Testis (tissue), 2 donors: ENCODE measurements around the gene TLE6.

Experiments
- POLR2A ChIP-seq: fragments of 450-650 bp; IDR thresholded peaks from one replicate; pipeline ENCODE4 v1.6.1; 2017; ENCODE audit warnings: antibody characterized with exemption, mild to moderate bottlenecking, moderate library complexity
- TF ChIP-seq, protein P1 (sequence below), 3 experiments: fragments of 450-650 bp in 2 of 3; fragments of 200-600 bp in 1 of 3; sonication (generic) in 1 of 3; IDR thresholded peaks; one replicate each; pipeline ENCODE4 v1.5.1; 2016 to 2019; ENCODE audit warnings: antibody characterized with exemption in 3 of 3, mild to moderate bottlenecking in 2 of 3, moderate library complexity in 1 of 3

DNA sequence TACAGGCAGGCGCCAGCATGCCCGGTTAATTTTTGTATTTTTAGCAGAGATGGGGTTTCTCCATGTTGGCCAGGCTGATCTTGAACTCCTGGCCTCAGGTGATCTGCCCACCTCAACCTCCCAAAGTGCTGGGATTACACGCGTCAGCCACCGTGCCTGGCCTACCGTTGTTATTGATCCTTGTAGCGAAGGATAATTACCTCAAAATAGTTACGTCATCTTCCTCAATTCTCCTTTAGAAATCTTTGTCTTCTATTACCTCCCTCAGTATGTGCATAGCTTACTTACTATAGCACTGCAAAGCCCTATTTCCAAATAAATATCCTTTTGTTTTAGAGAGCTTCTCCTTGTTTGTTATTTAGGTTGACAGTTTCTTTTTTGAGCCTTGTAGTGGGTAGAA, 9.4 kb upstream of the TLE6 start:
- TF ChIP-seq, protein P1, sequence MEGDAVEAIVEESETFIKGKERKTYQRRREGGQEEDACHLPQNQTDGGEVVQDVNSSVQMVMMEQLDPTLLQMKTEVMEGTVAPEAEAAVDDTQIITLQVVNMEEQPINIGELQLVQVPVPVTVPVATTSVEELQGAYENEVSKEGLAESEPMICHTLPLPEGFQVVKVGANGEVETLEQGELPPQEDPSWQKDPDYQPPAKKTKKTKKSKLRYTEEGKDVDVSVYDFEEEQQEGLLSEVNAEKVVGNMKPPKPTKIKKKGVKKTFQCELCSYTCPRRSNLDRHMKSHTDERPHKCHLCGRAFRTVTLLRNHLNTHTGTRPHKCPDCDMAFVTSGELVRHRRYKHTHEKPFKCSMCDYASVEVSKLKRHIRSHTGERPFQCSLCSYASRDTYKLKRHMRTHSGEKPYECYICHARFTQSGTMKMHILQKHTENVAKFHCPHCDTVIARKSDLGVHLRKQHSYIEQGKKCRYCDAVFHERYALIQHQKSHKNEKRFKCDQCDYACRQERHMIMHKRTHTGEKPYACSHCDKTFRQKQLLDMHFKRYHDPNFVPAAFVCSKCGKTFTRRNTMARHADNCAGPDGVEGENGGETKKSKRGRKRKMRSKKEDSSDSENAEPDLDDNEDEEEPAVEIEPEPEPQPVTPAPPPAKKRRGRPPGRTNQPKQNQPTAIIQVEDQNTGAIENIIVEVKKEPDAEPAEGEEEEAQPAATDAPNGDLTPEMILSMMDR (IDR thresholded peaks at IDR 0.05): no peak
- no peak for TF ChIP-seq POLR2A
